ENCODE results near the gene CD74.

CD74 gene

GRCh38 chr5:150398722-150399523, 13.8 kb downstream of the CD74 start:
- H3K27ac ChIP-seq, result no peak overlapping the region

GRCh38 chr5:150397782-150398721, 14.7 kb downstream of the CD74 start:
- no peak overlapping the region for H3K27ac ChIP-seq
- no peak for DNase-seq (ENCODE audit: low read depth, low spot score)

More at GRCh38 chr5:150398722-150399523, 13.8 kb downstream of the CD74 start:
- DNase-seq (ENCODE audit: low read depth, low spot score), result no peak

GRCh38 chr5:150397146-150397781, 15.4 kb downstream of the CD74 start:
- DNase-seq (ENCODE audit: low read depth, low spot score), result no peak
- H3K27ac ChIP-seq, result no peak overlapping the region

GRCh38 chr5:150396267-150396666, 16.4 kb downstream of the CD74 start:
- no peak overlapping the region for H3K27ac ChIP-seq
- no peak for DNase-seq (ENCODE audit: low read depth, low spot score)

GRCh38 chr5:150395688-150395975, 17.1 kb downstream of the CD74 start:
- no peak for DNase-seq (ENCODE audit: low read depth, low spot score)
- no peak overlapping the region for H3K27ac ChIP-seq

- H3K27ac ChIP-seq, result no peak overlapping the region
- DNase-seq (ENCODE audit: low read depth, low spot score), result no peak
Observed at GRCh38 chr5:150394912-150395687, 17.6 kb downstream of the CD74 start.

- no peak overlapping the region for H3K27ac ChIP-seq
- DNase-seq (ENCODE audit: low read depth, low spot score), result no peak
Observed at GRCh38 chr5:150394131-150394530, 18.6 kb downstream of the CD74 start.

- no peak for DNase-seq (ENCODE audit: low read depth, low spot score)
- no peak overlapping the region for H3K27ac ChIP-seq
Observed at GRCh38 chr5:150393096-150393645, 19.5 kb downstream of the CD74 start.

GRCh38 chr5:150392680-150393079, 20.0 kb downstream of the CD74 start:
- no peak overlapping the region for H3K27ac ChIP-seq

GRCh38 chr5:150391986-150392385, 20.7 kb downstream of the CD74 start:
- no peak for DNase-seq (ENCODE audit: low read depth, low spot score)
- no peak overlapping the region for H3K27ac ChIP-seq

More at GRCh38 chr5:150392680-150393079, 20.0 kb downstream of the CD74 start:
- no peak for DNase-seq (ENCODE audit: low read depth, low spot score)

- H3K27ac ChIP-seq, result no peak overlapping the region
Observed at GRCh38 chr5:150391064-150391834, 21.5 kb downstream of the CD74 start.

GRCh38 chr5:150389531-150390266, 23.0 kb downstream of the CD74 start:
- no peak overlapping the region for H3K27ac ChIP-seq

More at GRCh38 chr5:150391064-150391834, 21.5 kb downstream of the CD74 start:
- DNase-seq (ENCODE audit: low read depth, low spot score), result no peak

GRCh38 chr5:150386024-150386855, 26.5 kb downstream of the CD74 start:
- no peak overlapping the region for H3K27ac ChIP-seq

More at GRCh38 chr5:150389531-150390266, 23.0 kb downstream of the CD74 start:
- no peak for DNase-seq (ENCODE audit: low read depth, low spot score)

GRCh38 chr5:150384701-150385100, 28.0 kb downstream of the CD74 start:
- no peak for DNase-seq (ENCODE audit: low read depth, low spot score)

More at GRCh38 chr5:150386024-150386855, 26.5 kb downstream of the CD74 start:
- DNase-seq (ENCODE audit: low read depth, low spot score), result no peak

GRCh38 chr5:150377964-150378694, 34.6 kb downstream of the CD74 start:
- no peak for DNase-seq (ENCODE audit: low read depth, low spot score)
- H3K27ac ChIP-seq, result peak overlapping the region; percentile 45

More at GRCh38 chr5:150384701-150385100, 28.0 kb downstream of the CD74 start:
- no peak overlapping the region for H3K27ac ChIP-seq

Data from epithelial cell of prostate (primary cell).